GM18520 (cell line): ENCODE results near the gene ZMYND12.

ENCODE experiments used
- ATAC-seq: cut with Tn5 transposase; IDR thresholded peaks from one replicate; pipeline ENCODE4 v1.9.1; 2021; ENCODE audit not compliant: unreplicated experiment

ZMYND12 gene

GRCh38 chr1:42442662-42443061 is 13.2 kb downstream of the ZMYND12 start:
- no peak for ATAC-seq

- ATAC-seq = no peak
These were observed 15.9 kb downstream of the ZMYND12 start for GRCh38 chr1:42439940-42440339.

GRCh38 chr1:42434340-42434739 is 21.5 kb downstream of the ZMYND12 start:
- ATAC-seq = no peak

GRCh38 chr1:42433369-42433768 is 22.5 kb downstream of the ZMYND12 start:
- ATAC-seq = no peak

GRCh38 chr1:42432714-42433113 is 23.1 kb downstream of the ZMYND12 start:
- ATAC-seq = no peak

- no peak for ATAC-seq
These were observed 24.3 kb downstream of the ZMYND12 start for GRCh38 chr1:42431514-42431913.

GRCh38 chr1:42430286-42431135 is 25.3 kb downstream of the ZMYND12 start:
- ATAC-seq = no peak

- ATAC-seq = no peak
These were observed 26.2 kb downstream of the ZMYND12 start for GRCh38 chr1:42429603-42430002.

- no peak for ATAC-seq
These were observed 28.6 kb downstream of the ZMYND12 start for GRCh38 chr1:42427240-42427639.

- ATAC-seq = no peak
These were observed 31.6 kb downstream of the ZMYND12 start for GRCh38 chr1:42424201-42424600.

- no peak for ATAC-seq
These were observed 32.1 kb downstream of the ZMYND12 start for GRCh38 chr1:42423681-42424080.

GRCh38 chr1:42422737-42423136 is 33.1 kb downstream of the ZMYND12 start:
- ATAC-seq = no peak

GRCh38 chr1:42420911-42421585 is 34.8 kb downstream of the ZMYND12 start:
- ATAC-seq = no peak

- no peak for ATAC-seq
These were observed 35.7 kb downstream of the ZMYND12 start for GRCh38 chr1:42420121-42420520.

- ATAC-seq = no peak
These were observed 36.5 kb downstream of the ZMYND12 start for GRCh38 chr1:42419126-42419821.

- no peak for ATAC-seq
These were observed 37.3 kb downstream of the ZMYND12 start for GRCh38 chr1:42418516-42418915.

- ATAC-seq = no peak
These were observed 38.7 kb downstream of the ZMYND12 start for GRCh38 chr1:42417166-42417565.

- ATAC-seq = no peak
These were observed 41.0 kb downstream of the ZMYND12 start for GRCh38 chr1:42414551-42415496.

GRCh38 chr1:42403880-42404400 is 51.9 kb downstream of the ZMYND12 start:
- ATAC-seq = no peak

GRCh38 chr1:42399315-42400100 is 56.3 kb downstream of the ZMYND12 start:
- ATAC-seq = no peak
